GM12873 (cell line): ENCODE data around the gene C3orf20.

ENCODE experiments used
- CTCF ChIP-seq: IDR thresholded peaks from 2 replicates; pipeline ENCODE4 v1.5.1; 2012; ENCODE audit warnings: low read depth, mild to moderate bottlenecking, moderate library complexity, low read length, control low read depth; ENCODE audit not compliant: insufficient read depth; ENCODE audit errors: missing control alignments

The C3orf20 gene

GRCh38 chr3:14772533-14773138 is 97.7 kb downstream of the C3orf20 start:
- no peak for TF ChIP-seq CTCF

- no peak for TF ChIP-seq CTCF
These were observed 98.3 kb downstream of the C3orf20 start for GRCh38 chr3:14773281-14773680.

GRCh38 chr3:14773691-14774128 is 98.8 kb downstream of the C3orf20 start:
- no peak for TF ChIP-seq CTCF

GRCh38 chr3:14774431-14774830 is 99.5 kb downstream of the C3orf20 start:
- TF ChIP-seq CTCF, result no peak

- TF ChIP-seq CTCF, result no peak
These were observed 100.1 kb downstream of the C3orf20 start for GRCh38 chr3:14775011-14775410.

GRCh38 chr3:14775563-14775962 is 100.6 kb downstream of the C3orf20 start:
- no peak for TF ChIP-seq CTCF

GRCh38 chr3:14779069-14779685 is 104.2 kb downstream of the C3orf20 start:
- TF ChIP-seq CTCF, result no peak
